Upper lobe of left lung (tissue), 6 donors: ENCODE results near the gene LINC00305. TPM values are rescaled to one million over a fixed set of nuclear protein-coding genes. Genes with fewer than 3 reads are reported as not detected.

Experiments used
- ATAC-seq, 2 donors: fragments of 200-7000 bp; cut with Tn5 transposase; one replicate each; pipeline ENCODE4 v1.9.1; 2022; ENCODE audit warnings: mild to moderate bottlenecking in 2 of 2, moderate library complexity in 2 of 2; ENCODE audit not compliant: low FRiP score in 2 of 2
- DNase-seq, 2 donors: peaks; one replicate each; pipeline ENCODE4 v3.0.0-alpha.2; 2019 to 2020
- H3K27ac ChIP-seq, 4 donors: fragments of 200-600 bp; sonication (generic); one replicate each; pipeline ENCODE4 v1.5.1; 2016 to 2019
- H3K27me3 ChIP-seq, 4 donors: fragments of 200-600 bp; sonication (generic); one replicate each; pipeline ENCODE4 v1.5.1; 2017 to 2019
- H3K36me3 ChIP-seq, 4 donors: fragments of 200-600 bp; sonication (generic); one replicate each; pipeline ENCODE4 v1.5.1; 2016 to 2019
- H3K4me1 ChIP-seq, 4 donors: fragments of 200-600 bp; sonication (generic); one replicate each; pipeline ENCODE4 v1.5.1; 2018 to 2019
- H3K4me3 ChIP-seq, 4 donors: fragments of 200-600 bp; sonication (generic); one replicate each; pipeline ENCODE4 v1.5.1; 2017 to 2019; ENCODE audit warnings: mild to moderate bottlenecking in 2 of 4, moderate library complexity in 1 of 4
- H3K9me3 ChIP-seq, 4 donors: fragments of 200-600 bp; sonication (generic); one replicate each; pipeline ENCODE4 v1.5.1; 2018 to 2019
- EP300 ChIP-seq, 4 donors: sonication (generic); formaldehyde crosslinking; IDR thresholded peaks; one replicate each; pipeline ENCODE4 v1.5.1; 2017; ENCODE audit warnings: antibody characterized with exemption in 4 of 4, control low read depth in 2 of 4
- POLR2A ChIP-seq, 4 donors: fragments of 450-650 bp; IDR thresholded peaks; one replicate each; pipeline ENCODE4 v1.5.1; 2016 to 2017; ENCODE audit warnings: antibody characterized with exemption in 4 of 4, mild to moderate bottlenecking in 2 of 4
- POLR2AphosphoS5 ChIP-seq, 2 donors: sonication (generic); formaldehyde crosslinking; IDR thresholded peaks; one replicate each; pipeline ENCODE4 v1.5.1; 2017; ENCODE audit warnings: antibody characterized with exemption in 2 of 2
- WGBS, 2 donors: methylation state at CpG; one replicate each; pipeline ENCODE4 v1.1.5; 2017 to 2018; 5-methylcytosine and 5-hydroxymethylcytosine counted together
- total RNA-seq, 6 donors: library from RNA; depleted of rRNA in 4 of 6; stranded (reverse); fragments of >200 nt in 4 of 6; gene quantifications; one replicate each; pipeline versions ENCODE4 v1.1.0 to v1.2.1, GENCODE V29; 2016 to 2021
- TF ChIP-seq, protein P1 (sequence below), 6 experiments: fragments of 450-650 bp in 4 of 6; fragments of 200-600 bp in 2 of 6; sonication (generic) in 2 of 6; IDR thresholded peaks; one replicate each; pipeline ENCODE4 v1.5.1; 2016 to 2019; ENCODE audit warnings: antibody characterized with exemption in 6 of 6
- donor health status: DM: no; HTN: no; CAD: no; lungs with moderate emphysema.
- donor health status: DM: no; HTN: yes; CAD: no; lungs with severe emphysema.

The LINC00305 gene
- total RNA-seq, 6 donors from 2014 or later = not detected

DNA sequence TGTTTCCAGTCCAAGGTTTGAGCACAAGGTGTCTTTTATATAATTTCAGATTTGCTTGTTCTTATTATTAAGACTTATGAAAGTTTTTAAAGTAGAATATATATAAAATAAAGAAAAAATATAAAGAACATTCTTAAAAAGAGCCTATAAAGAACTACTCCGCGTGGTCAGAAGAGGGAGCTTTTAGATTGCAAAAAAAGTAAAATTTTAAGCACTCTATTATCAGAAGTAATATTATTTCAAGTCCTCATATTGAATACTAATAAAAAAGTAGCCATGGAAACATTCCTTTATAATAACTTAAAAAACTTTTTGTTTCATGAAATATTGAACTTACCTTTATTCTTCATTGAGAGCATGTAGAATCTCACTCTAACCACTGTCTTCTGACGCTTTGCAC is 51.4 kb downstream of the LINC00305 start:
- Histone ChIP-seq H3K27me3 (no peaks in the 10 kb centered on the region), H3K36me3 (no peaks in the 10 kb centered on the region), H3K4me1 (no peaks in the 10 kb centered on the region), H3K27ac (no peak overlapping the region), H3K4me3 (no peak overlapping the region), H3K9me3 (no peaks in the 10 kb centered on the region)
- TF ChIP-seq POLR2AphosphoS5 (IDR thresholded peaks at IDR 0.05) = no peak
- no peak for TF ChIP-seq EP300 (IDR thresholded peaks at IDR 0.05)
- TF ChIP-seq, protein P1, sequence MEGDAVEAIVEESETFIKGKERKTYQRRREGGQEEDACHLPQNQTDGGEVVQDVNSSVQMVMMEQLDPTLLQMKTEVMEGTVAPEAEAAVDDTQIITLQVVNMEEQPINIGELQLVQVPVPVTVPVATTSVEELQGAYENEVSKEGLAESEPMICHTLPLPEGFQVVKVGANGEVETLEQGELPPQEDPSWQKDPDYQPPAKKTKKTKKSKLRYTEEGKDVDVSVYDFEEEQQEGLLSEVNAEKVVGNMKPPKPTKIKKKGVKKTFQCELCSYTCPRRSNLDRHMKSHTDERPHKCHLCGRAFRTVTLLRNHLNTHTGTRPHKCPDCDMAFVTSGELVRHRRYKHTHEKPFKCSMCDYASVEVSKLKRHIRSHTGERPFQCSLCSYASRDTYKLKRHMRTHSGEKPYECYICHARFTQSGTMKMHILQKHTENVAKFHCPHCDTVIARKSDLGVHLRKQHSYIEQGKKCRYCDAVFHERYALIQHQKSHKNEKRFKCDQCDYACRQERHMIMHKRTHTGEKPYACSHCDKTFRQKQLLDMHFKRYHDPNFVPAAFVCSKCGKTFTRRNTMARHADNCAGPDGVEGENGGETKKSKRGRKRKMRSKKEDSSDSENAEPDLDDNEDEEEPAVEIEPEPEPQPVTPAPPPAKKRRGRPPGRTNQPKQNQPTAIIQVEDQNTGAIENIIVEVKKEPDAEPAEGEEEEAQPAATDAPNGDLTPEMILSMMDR (IDR thresholded peaks at IDR 0.05) = no peak
- no peak for ATAC-seq
- DNase-seq = no peak
- 73 to 74% methylated on average over 3 of the region's 3 CpGs for WGBS, 2 donors

DNA sequence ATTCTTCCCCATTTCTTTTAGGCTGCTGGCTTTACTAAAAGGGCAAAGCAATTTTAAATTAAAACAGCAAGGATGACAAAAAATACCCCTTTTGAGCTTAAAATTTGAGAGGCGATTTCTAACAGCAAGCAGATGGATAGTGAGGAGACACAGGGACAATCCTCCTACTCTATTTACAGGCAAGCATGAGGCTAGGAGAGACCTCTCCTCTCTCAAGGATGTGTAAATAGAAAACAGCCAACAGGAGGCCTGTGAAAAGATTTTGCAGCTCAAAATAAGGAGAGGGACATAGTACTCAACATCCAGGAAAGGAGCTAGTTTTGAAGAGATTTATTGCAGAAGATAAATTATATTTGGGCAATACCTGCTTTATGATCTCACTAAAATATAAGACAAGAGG is 53.8 kb downstream of the LINC00305 start:
- Histone ChIP-seq H3K27ac (no peak overlapping the region), H3K9me3 (no peaks in the 10 kb centered on the region), H3K27me3 (no peaks in the 10 kb centered on the region), H3K4me3 (no peak overlapping the region), H3K36me3 (no peaks in the 10 kb centered on the region), H3K4me1 (no peaks in the 10 kb centered on the region)
- TF ChIP-seq, protein P1 (IDR thresholded peaks at IDR 0.05) = no peak
- no peak for TF ChIP-seq POLR2AphosphoS5 (IDR thresholded peaks at IDR 0.05)
- TF ChIP-seq EP300 (IDR thresholded peaks at IDR 0.05) = no peak
- TF ChIP-seq POLR2A (IDR thresholded peaks at IDR 0.05) = no peak
- DNase-seq (no peak), ATAC-seq (no peak)
- 87 to 93% methylated on average over 1 of the region's 1 CpG for WGBS, 2 donors

DNA sequence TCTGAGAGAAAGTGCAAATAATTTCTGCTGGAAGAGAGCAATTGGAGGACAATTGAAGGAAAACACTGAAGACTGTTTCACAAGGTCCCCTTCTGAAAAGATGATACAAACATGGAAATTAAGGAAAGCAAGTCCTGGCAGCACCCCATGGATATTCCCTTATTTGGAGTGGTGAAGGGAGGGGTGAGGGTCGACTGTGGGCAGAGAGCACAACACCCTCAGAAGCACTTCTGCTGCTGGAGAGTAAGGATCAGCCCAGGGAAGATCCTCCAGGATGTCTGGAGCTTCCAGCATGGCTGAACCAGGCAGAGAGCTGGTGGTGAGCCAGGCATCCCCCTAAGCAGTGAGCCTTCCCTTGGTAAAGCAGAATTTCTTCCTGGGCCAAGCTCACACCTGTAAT is 54.7 kb downstream of the LINC00305 start:
- H3K4me1 ChIP-seq = no peaks in the 10 kb centered on the region
- 13% methylated on average over 1 of the region's 1 CpG for WGBS, 2 donors
- TF ChIP-seq POLR2AphosphoS5 (IDR thresholded peaks at IDR 0.05) (no peak), EP300 (IDR thresholded peaks at IDR 0.05) (no peak), POLR2A (IDR thresholded peaks at IDR 0.05) (no peak)
- TF ChIP-seq, protein P1 (IDR thresholded peaks at IDR 0.05) = no peak
- no peak overlapping the region for H3K4me3 ChIP-seq
- ATAC-seq (no peak), DNase-seq (no peak)
- H3K36me3 ChIP-seq = no peaks in the 10 kb centered on the region
- H3K27me3 ChIP-seq = no peaks in the 10 kb centered on the region
- H3K9me3 ChIP-seq = no peaks in the 10 kb centered on the region
- H3K27ac ChIP-seq = no peak overlapping the region

- H3K4me3 ChIP-seq = no peak overlapping the region
- ATAC-seq (no peak), DNase-seq (no peak)
- H3K27me3 ChIP-seq = no peaks in the 10 kb centered on the region
- H3K4me1 ChIP-seq = no peaks in the 10 kb centered on the region
- no peaks in the 10 kb centered on the region for H3K9me3 ChIP-seq
- no peaks in the 10 kb centered on the region for H3K36me3 ChIP-seq
- H3K27ac ChIP-seq = no peak overlapping the region
- TF ChIP-seq POLR2A (IDR thresholded peaks at IDR 0.05) = no peak
- TF ChIP-seq POLR2AphosphoS5 (IDR thresholded peaks at IDR 0.05) = no peak
- no peak for TF ChIP-seq EP300 (IDR thresholded peaks at IDR 0.05)
- TF ChIP-seq, protein P1 (IDR thresholded peaks at IDR 0.05) = no peak
Observed at GRCh38 chr18:64091526-64091925, 57.4 kb downstream of the LINC00305 start.

- H3K4me3 ChIP-seq = no peak overlapping the region
- no peaks in the 10 kb centered on the region for H3K9me3 ChIP-seq
- H3K27me3 ChIP-seq = no peaks in the 10 kb centered on the region
- no peaks in the 10 kb centered on the region for H3K4me1 ChIP-seq
- no peak overlapping the region for H3K27ac ChIP-seq
- 90 to 96% methylated on average over 2 of the region's 2 CpGs for WGBS, 2 donors
- no peaks in the 10 kb centered on the region for H3K36me3 ChIP-seq
- DNase-seq (no peak), ATAC-seq (no peak)
- no peak for TF ChIP-seq POLR2AphosphoS5 (IDR thresholded peaks at IDR 0.05)
- TF ChIP-seq POLR2A (IDR thresholded peaks at IDR 0.05) = no peak
- TF ChIP-seq, protein P1 (IDR thresholded peaks at IDR 0.05) = no peak
- TF ChIP-seq EP300 (IDR thresholded peaks at IDR 0.05) = no peak
Observed at GRCh38 chr18:64090876-64091275, 58.0 kb downstream of the LINC00305 start.
